ENCODE data around the gene PIGQ.

The PIGQ gene

DNA sequence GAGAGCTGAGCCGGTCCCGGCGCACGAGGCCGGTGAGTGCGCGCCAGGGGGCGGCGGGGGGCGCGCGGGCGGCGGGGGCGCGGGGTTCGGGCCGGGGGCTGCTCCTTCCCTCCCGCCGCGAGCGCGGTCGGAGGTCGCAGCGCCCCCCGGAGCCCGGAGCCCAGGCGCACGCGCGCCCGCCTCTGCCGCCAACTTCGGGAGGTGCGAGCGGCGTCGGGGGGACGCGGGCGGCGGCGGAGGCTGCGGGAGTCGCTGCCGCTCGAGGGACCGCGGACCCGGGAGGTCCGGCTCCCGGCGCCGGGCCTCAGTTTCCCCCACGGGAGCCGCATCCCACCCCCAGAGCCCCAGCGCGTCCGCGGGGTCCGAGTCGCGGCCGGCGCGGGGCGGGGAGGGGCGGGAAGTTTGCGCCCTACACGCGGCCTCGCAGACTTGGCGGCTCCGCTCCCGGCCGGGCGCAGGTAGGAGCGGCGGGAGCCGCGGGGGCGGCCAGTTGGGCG, 9.5 kb upstream of the PIGQ start, which contains the start of gene PRR35:
Gene PRR35 (plus strand): TSS at position 191 of the 497 bp plus-strand sequence. CDS start 2,901 bp downstream, outside the sequence.
- no peaks in the 10 kb centered on the region for H3K36me3 ChIP-seq (ENCODE audit: control insufficient read depth, low read depth, low read length)
- H3K27me3 ChIP-seq (ENCODE audit: control insufficient read depth, insufficient read depth, low read length) = peaks cover 44% of the 10 kb centered on the region
- no peak within 1 kb of the TSS for H3K9ac ChIP-seq (ENCODE audit: low read length)
- H3K4me3 ChIP-seq (ENCODE audit: low read length) = no peak within 1 kb of the TSS
- H3K27ac ChIP-seq (ENCODE audit: low read length) = no peak within 1 kb of the TSS
- no peaks in the 10 kb centered on the region for H3K9me3 ChIP-seq (ENCODE audit: control insufficient read depth, low read depth, low read length)
- H3K4me1 ChIP-seq (ENCODE audit: control insufficient read depth, low read depth, low read length) = peaks cover 3% of the 10 kb centered on the region

- Histone ChIP-seq H3K9me3 (ENCODE audit: control insufficient read depth, low read depth, low read length) (no peaks in the 10 kb centered on the region), H3K36me3 (ENCODE audit: control insufficient read depth, low read depth, low read length) (no peaks in the 10 kb centered on the region), H3K9ac (ENCODE audit: low read length) (no peak overlapping the region), H3K4me3 (ENCODE audit: low read length) (no peak overlapping the region), H3K4me1 (ENCODE audit: control insufficient read depth, low read depth, low read length) (peaks cover 3% of the 10 kb centered on the region), H3K27ac (ENCODE audit: low read length) (no peak overlapping the region), H3K27me3 (ENCODE audit: control insufficient read depth, insufficient read depth, low read length) (peaks cover 44% of the 10 kb centered on the region)
These were observed 8.9 kb upstream of the PIGQ start for GRCh38 chr16:560701-561412.

DNA sequence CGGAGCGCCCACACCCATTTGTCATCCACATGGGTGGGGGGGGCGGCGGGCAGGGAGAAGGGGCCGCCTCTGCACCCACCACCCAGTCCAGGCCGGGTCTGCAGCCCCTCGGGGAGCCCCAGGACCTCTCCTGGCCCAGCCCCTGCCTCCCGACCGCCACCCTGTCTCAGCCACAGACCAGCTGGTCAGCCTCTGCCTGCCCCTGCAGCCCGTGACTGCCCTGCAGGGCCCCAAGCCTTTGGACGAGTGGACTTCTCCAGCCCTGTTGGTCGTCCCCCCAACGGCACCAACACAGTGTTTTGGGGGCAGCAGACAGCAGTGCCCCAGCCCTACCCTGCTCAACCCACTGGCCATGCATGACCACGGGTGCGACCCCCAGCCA, 8.4 kb upstream of the PIGQ start:
- Histone ChIP-seq H3K36me3 (ENCODE audit: control insufficient read depth, low read depth, low read length) (no peaks in the 10 kb centered on the region), H3K4me1 (ENCODE audit: control insufficient read depth, low read depth, low read length) (peaks cover 6% of the 10 kb centered on the region), H3K9me3 (ENCODE audit: control insufficient read depth, low read depth, low read length) (no peaks in the 10 kb centered on the region), H3K4me3 (ENCODE audit: low read length) (no peak overlapping the region), H3K9ac (ENCODE audit: low read length) (no peak overlapping the region), H3K27ac (ENCODE audit: low read length) (no peak overlapping the region), H3K27me3 (ENCODE audit: control insufficient read depth, insufficient read depth, low read length) (peaks cover 44% of the 10 kb centered on the region)

- Histone ChIP-seq H3K27me3 (ENCODE audit: control insufficient read depth, insufficient read depth, low read length) (peaks cover 44% of the 10 kb centered on the region), H3K27ac (ENCODE audit: low read length) (no peak overlapping the region), H3K9me3 (ENCODE audit: control insufficient read depth, low read depth, low read length) (no peaks in the 10 kb centered on the region), H3K36me3 (ENCODE audit: control insufficient read depth, low read depth, low read length) (no peaks in the 10 kb centered on the region), H3K4me1 (ENCODE audit: control insufficient read depth, low read depth, low read length) (peaks cover 14% of the 10 kb centered on the region), H3K9ac (ENCODE audit: low read length) (no peak overlapping the region), H3K4me3 (ENCODE audit: low read length) (no peak overlapping the region)
These were observed 7.5 kb upstream of the PIGQ start for GRCh38 chr16:561957-562938.

- no peak overlapping the region for H3K9ac ChIP-seq (ENCODE audit: low read length)
- no peak overlapping the region for H3K4me3 ChIP-seq (ENCODE audit: low read length)
- H3K4me1 ChIP-seq (ENCODE audit: control insufficient read depth, low read depth, low read length) = peaks cover 15% of the 10 kb centered on the region
- H3K9me3 ChIP-seq (ENCODE audit: control insufficient read depth, low read depth, low read length) = no peaks in the 10 kb centered on the region
- H3K36me3 ChIP-seq (ENCODE audit: control insufficient read depth, low read depth, low read length) = no peaks in the 10 kb centered on the region
- H3K27me3 ChIP-seq (ENCODE audit: control insufficient read depth, insufficient read depth, low read length) = peaks cover 40% of the 10 kb centered on the region
- H3K27ac ChIP-seq (ENCODE audit: low read length) = no peak overlapping the region
These were observed 6.6 kb upstream of the PIGQ start for GRCh38 chr16:563072-563644.

DNA sequence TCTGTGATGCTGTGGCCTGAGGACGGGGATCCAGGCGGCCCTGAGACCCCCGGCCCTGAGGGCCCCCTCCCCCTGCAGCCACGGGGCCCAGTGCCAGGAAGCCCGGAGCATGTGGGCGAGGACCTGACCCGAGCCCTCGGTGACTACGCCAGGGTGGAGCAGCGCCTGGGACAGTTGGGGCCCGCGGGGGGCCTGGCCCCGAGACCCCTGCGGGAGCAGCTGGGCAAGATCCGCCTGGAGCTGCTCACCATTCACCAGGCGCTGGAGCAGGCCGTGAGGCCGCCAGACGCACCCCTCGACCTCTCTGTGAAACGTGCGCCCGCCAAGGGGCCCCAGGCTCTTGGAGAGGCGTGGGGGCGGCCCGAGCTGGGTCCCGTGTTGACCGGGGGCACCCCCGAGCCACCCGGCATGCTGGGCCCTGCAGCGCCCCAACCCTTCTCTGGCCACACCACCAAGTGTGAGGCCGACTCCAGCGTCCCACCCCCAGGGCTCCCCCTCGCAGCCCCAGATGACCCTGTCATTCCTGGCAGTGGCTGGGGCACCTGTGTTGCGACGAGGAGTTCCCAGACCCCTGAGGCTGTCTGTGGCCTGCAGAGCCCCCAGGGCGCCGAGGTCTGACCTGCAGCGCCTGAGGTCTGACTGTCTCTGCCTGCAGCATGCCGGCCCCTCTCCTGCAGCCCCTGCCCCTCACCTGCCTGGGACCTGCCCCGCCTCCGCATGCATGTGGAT, 4.9 kb upstream of the PIGQ start:
- H3K9me3 ChIP-seq (ENCODE audit: control insufficient read depth, low read depth, low read length) = no peaks in the 10 kb centered on the region
- no peak overlapping the region for H3K9ac ChIP-seq (ENCODE audit: low read length)
- H3K4me1 ChIP-seq (ENCODE audit: control insufficient read depth, low read depth, low read length) = peaks cover 16% of the 10 kb centered on the region
- no peak overlapping the region for H3K27ac ChIP-seq (ENCODE audit: low read length)
- no peaks in the 10 kb centered on the region for H3K36me3 ChIP-seq (ENCODE audit: control insufficient read depth, low read depth, low read length)
- no peak overlapping the region for H3K4me3 ChIP-seq (ENCODE audit: low read length)
- H3K27me3 ChIP-seq (ENCODE audit: control insufficient read depth, insufficient read depth, low read length) = peaks cover 23% of the 10 kb centered on the region

DNA sequence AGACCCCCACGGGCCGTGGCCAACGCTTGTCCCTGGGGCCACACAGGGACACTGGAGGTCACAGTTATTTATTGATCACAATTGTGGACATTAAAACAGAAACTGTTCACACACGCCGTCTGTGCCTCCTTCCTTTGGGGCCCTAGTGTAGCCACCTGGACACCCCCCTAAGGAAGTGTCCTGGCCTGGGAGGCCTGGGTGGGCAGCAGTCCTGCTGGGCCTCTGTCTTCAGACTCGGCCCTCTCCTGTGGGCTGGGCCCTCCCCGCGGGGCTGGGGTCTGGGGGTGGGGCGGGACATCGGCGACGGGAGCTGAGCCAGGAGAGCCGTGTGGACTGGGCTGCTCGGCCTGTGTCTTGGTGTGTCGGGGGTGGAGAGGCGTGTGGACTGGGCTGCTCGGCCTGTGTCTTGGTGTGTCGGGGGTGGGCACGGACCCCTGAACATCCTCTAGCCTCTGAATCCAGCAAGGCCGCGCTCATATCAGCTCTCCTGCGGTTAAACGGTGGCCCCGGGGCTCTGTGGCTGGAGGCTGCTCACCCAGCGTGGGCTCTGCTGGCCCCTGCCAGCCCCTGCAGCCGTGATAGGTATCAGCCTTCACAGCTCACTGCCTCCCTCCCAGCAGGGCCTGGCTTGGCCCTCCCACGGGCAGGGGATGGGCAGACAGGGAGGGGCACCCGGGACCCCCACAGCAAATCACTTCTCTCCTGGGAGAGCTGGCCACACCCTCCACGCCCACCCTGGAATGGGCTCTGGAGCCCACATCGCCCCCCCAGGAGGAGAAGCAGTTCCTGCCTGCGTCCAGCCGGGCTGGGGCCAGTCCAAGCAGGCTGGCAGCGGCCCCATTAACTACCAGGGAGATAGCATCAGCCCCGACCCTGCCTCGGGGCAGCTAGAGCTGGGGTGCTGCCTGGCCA, 4.1 kb upstream of the PIGQ start:
- H3K9ac ChIP-seq (ENCODE audit: low read length) = no peak overlapping the region
- H3K36me3 ChIP-seq (ENCODE audit: control insufficient read depth, low read depth, low read length) = no peaks in the 10 kb centered on the region
- H3K4me3 ChIP-seq (ENCODE audit: low read length) = no peak overlapping the region
- H3K27me3 ChIP-seq (ENCODE audit: control insufficient read depth, insufficient read depth, low read length) = peaks cover 21% of the 10 kb centered on the region
- H3K9me3 ChIP-seq (ENCODE audit: control insufficient read depth, low read depth, low read length) = no peaks in the 10 kb centered on the region
- H3K4me1 ChIP-seq (ENCODE audit: control insufficient read depth, low read depth, low read length) = peaks cover 16% of the 10 kb centered on the region
- H3K27ac ChIP-seq (ENCODE audit: low read length) = no peak overlapping the region

- H3K4me3 ChIP-seq (ENCODE audit: low read length) = no peak within 1 kb of the TSS
- H3K27me3 ChIP-seq (ENCODE audit: control insufficient read depth, insufficient read depth, low read length) = peaks cover 11% of the 10 kb centered on the region
- peaks cover 16% of the 10 kb centered on the region for H3K4me1 ChIP-seq (ENCODE audit: control insufficient read depth, low read depth, low read length)
- H3K36me3 ChIP-seq (ENCODE audit: control insufficient read depth, low read depth, low read length) = no peaks in the 10 kb centered on the region
- no peaks in the 10 kb centered on the region for H3K9me3 ChIP-seq (ENCODE audit: control insufficient read depth, low read depth, low read length)
- H3K27ac ChIP-seq (ENCODE audit: low read length) = no peak within 1 kb of the TSS
- H3K9ac ChIP-seq (ENCODE audit: low read length) = no peak within 1 kb of the TSS
These were observed 3.0 kb upstream of the PIGQ start, which contains the start of gene NHLRC4 for GRCh38 chr16:566475-567372. Gene NHLRC4, plus strand, starts transcription at chr16:567005. Its CDS starts 1,043 bp downstream, at chr16:568048.

- no peaks in the 10 kb centered on the region for H3K36me3 ChIP-seq (ENCODE audit: control insufficient read depth, low read depth, low read length)
- H3K4me1 ChIP-seq (ENCODE audit: control insufficient read depth, low read depth, low read length) = peaks cover 16% of the 10 kb centered on the region
- no peaks in the 10 kb centered on the region for H3K9me3 ChIP-seq (ENCODE audit: control insufficient read depth, low read depth, low read length)
- no peak overlapping the region for H3K9ac ChIP-seq (ENCODE audit: low read length)
- peaks cover 2% of the 10 kb centered on the region for H3K27me3 ChIP-seq (ENCODE audit: control insufficient read depth, insufficient read depth, low read length)
- no peak overlapping the region for H3K27ac ChIP-seq (ENCODE audit: low read length)
- no peak overlapping the region for H3K4me3 ChIP-seq (ENCODE audit: low read length)
These were observed 2.2 kb upstream of the PIGQ start for GRCh38 chr16:567373-568256.

All from iPS-18a (cell line).